Spleen (tissue), 7 donors: ENCODE data around the gene RP9.

Experiments used
- POLR2A ChIP-seq, 3 donors: fragments of 450-650 bp; IDR thresholded peaks; one replicate each; pipeline ENCODE4 v1.5.1; 2017; ENCODE audit warnings: antibody characterized with exemption in 3 of 3, mild to moderate bottlenecking in 1 of 3
- POLR2AphosphoS5 ChIP-seq, 3 donors: sonication (generic); formaldehyde crosslinking; IDR thresholded peaks; one replicate each; pipeline ENCODE4 v1.5.1; 2017; ENCODE audit warnings: antibody characterized with exemption in 3 of 3
- TF ChIP-seq, protein P1 (sequence below), 11 experiments: fragments of 200-600 bp in 7 of 11; fragments of 450-650 bp in 4 of 11; sonication (generic) in 4 of 11; IDR thresholded peaks in 8 of 11; conservative IDR thresholded peaks in 3 of 11; 1 replicate in 7 of 11; 2 replicates in 4 of 11; pipeline versions ENCODE4 v1.4.0 to v1.8.0; 2016 to 2021; ENCODE audit warnings: antibody characterized with exemption in 11 of 11, inconsistent platforms in 4 of 11, mild to moderate bottlenecking in 1 of 11
- donor health status: DM: no; HTN: no; CAD: no; lungs with moderate emphysema.
- donor health status: DM: no; HTN: no; CAD: no.
- donor health status: DM: no; HTN: no; CAD: no.

DNA sequence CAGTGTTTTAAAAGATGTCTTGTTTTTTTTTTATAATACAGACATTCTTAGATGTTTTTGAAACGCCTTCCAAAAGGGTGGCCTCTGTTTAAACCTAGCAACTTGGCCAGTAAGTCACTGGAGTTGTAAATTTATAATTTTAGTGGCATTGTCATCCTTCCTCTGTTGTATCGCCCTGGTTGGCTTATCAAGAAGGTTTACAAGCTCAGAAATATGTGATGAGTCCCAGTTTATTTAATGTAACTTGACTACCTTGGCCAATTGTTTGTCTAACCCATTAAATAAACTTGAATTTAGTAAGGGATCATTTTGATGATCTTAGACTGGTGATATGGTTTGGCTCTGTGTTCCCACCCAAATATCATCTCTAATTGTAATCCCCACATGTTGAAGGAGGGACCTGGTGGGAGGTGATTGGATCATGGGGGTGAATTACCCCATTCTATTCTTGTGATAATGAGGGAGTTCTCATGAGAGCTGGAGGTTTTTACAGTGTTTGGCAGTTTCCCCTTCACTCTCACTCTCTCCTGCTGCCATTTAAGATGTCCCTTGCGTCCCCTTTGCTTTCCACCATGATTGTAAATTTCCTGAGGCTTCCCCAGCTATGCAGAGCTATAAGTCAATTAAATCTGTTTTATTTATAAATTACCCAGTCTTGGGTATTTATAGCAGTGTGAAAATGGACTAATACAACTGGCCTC is 33.2 kb downstream of the RP9 start:
- TF ChIP-seq, protein P1, sequence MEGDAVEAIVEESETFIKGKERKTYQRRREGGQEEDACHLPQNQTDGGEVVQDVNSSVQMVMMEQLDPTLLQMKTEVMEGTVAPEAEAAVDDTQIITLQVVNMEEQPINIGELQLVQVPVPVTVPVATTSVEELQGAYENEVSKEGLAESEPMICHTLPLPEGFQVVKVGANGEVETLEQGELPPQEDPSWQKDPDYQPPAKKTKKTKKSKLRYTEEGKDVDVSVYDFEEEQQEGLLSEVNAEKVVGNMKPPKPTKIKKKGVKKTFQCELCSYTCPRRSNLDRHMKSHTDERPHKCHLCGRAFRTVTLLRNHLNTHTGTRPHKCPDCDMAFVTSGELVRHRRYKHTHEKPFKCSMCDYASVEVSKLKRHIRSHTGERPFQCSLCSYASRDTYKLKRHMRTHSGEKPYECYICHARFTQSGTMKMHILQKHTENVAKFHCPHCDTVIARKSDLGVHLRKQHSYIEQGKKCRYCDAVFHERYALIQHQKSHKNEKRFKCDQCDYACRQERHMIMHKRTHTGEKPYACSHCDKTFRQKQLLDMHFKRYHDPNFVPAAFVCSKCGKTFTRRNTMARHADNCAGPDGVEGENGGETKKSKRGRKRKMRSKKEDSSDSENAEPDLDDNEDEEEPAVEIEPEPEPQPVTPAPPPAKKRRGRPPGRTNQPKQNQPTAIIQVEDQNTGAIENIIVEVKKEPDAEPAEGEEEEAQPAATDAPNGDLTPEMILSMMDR (IDR thresholded peaks at IDR 0.05 in 8 of 11, conservative IDR thresholded peaks at IDR 0.05 in 3 of 11), result no peak
- TF ChIP-seq POLR2A (IDR thresholded peaks at IDR 0.05) (no peak), POLR2AphosphoS5 (IDR thresholded peaks at IDR 0.05) (no peak)
